ENCODE data around the gene IDE.
"Not testable (repeated sequence)": the region's sequence is repeated elsewhere in the genome, so short reads cannot be mapped to it uniquely, and the experiment has no call there.

IDE gene

DNA sequence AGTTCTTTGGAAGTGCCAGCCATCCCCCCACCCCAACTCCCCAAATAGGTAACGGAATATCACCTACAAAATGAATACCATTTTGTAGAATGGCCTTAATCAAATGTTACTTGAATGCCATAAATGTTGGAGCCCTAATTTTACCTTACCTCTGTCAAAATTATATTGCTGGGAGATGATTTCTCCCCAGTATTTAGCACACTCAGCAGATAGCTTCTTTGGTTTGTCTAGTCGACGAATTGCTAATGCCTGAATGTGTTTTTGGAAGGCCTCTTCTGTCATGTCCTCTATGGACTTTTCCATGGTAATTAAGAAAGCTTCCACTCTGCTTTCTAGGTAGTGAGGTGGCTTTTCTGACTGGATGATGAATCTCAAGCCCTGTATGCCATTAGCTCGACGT is 110.3 kb downstream of the IDE start:
- no peak for DNase-seq

DNA sequence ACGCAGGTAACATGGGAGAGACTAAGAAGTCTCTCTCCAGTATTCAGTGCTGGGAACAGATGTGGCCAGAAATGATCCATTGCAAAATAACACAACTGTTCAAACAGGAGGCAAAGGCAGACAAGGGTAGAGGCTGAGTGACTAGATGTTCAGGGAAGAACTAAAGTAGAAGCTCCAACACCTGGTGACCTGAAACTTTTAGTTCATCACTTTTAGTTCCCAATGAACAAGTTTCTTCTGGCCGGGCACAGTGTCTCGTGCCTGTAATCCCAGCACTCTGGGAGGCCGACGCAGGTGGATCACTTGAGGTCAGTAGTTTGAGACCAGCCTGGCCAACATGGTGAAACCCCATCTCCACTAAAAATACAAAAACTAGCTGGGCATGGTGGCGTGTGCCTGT is 118.9 kb downstream of the IDE start:
- not testable (repeated sequence) for H3K4me3 ChIP-seq (ENCODE audit: low read depth in 1 of 2, low read length in 2 of 2); ATAC-seq (ENCODE audit: insufficient read depth, low read depth); H3K79me2 ChIP-seq (ENCODE audit: insufficient read depth, low read length); DNase-seq; H2AFZ ChIP-seq (ENCODE audit: low read depth, low read length); H3K4me2 ChIP-seq (ENCODE audit: insufficient read depth, low read length); H3K9ac ChIP-seq (ENCODE audit: low read depth, low read length); H4K20me1 ChIP-seq (ENCODE audit: insufficient read depth, low read length); H3K27ac ChIP-seq (ENCODE audit: low read length); H3K9me3 ChIP-seq (ENCODE audit: insufficient read depth, low read length, severe bottlenecking); H3K27me3 ChIP-seq (ENCODE audit: insufficient read depth, low read length, poor library complexity); H3K4me1 ChIP-seq (ENCODE audit: insufficient read depth, low read length)
- peaks cover 44% of the 10 kb centered on the region for H3K36me3 ChIP-seq (ENCODE audit: insufficient read depth, low read length)

More for the DNA sequence above, 110.3 kb downstream of the IDE start:
- ATAC-seq (ENCODE audit: insufficient read depth, low read depth) = no peak
- Histone ChIP-seq H4K20me1 (ENCODE audit: insufficient read depth, low read length) (no peaks in the 10 kb centered on the region), H2AFZ (ENCODE audit: low read depth, low read length) (no peak overlapping the region), H3K9ac (ENCODE audit: low read depth, low read length) (no peak overlapping the region), H3K4me2 (ENCODE audit: insufficient read depth, low read length) (no peak overlapping the region), H3K27me3 (ENCODE audit: insufficient read depth, low read length, poor library complexity) (no peaks in the 10 kb centered on the region), H3K4me3 (ENCODE audit: low read depth in 1 of 2, low read length in 2 of 2) (no peak overlapping the region), H3K4me1 (ENCODE audit: insufficient read depth, low read length) (no peaks in the 10 kb centered on the region), H3K27ac (ENCODE audit: low read length) (no peak overlapping the region), H3K36me3 (ENCODE audit: insufficient read depth, low read length) (peaks cover 60% of the 10 kb centered on the region), H3K79me2 (ENCODE audit: insufficient read depth, low read length) (no peaks in the 10 kb centered on the region), H3K9me3 (ENCODE audit: insufficient read depth, low read length, severe bottlenecking) (no peaks in the 10 kb centered on the region)
- TF ChIP-seq, protein P1, sequence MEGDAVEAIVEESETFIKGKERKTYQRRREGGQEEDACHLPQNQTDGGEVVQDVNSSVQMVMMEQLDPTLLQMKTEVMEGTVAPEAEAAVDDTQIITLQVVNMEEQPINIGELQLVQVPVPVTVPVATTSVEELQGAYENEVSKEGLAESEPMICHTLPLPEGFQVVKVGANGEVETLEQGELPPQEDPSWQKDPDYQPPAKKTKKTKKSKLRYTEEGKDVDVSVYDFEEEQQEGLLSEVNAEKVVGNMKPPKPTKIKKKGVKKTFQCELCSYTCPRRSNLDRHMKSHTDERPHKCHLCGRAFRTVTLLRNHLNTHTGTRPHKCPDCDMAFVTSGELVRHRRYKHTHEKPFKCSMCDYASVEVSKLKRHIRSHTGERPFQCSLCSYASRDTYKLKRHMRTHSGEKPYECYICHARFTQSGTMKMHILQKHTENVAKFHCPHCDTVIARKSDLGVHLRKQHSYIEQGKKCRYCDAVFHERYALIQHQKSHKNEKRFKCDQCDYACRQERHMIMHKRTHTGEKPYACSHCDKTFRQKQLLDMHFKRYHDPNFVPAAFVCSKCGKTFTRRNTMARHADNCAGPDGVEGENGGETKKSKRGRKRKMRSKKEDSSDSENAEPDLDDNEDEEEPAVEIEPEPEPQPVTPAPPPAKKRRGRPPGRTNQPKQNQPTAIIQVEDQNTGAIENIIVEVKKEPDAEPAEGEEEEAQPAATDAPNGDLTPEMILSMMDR (IDR thresholded peaks at IDR 0.05; ENCODE audit: borderline replicate concordance, extremely low read depth, low read length, poor library complexity, severe bottlenecking) = no peak
- TF ChIP-seq EZH2 (IDR thresholded peaks at IDR 0.05; ENCODE audit: borderline replicate concordance, low read depth, low read length, severe bottlenecking) = no peak

DNA sequence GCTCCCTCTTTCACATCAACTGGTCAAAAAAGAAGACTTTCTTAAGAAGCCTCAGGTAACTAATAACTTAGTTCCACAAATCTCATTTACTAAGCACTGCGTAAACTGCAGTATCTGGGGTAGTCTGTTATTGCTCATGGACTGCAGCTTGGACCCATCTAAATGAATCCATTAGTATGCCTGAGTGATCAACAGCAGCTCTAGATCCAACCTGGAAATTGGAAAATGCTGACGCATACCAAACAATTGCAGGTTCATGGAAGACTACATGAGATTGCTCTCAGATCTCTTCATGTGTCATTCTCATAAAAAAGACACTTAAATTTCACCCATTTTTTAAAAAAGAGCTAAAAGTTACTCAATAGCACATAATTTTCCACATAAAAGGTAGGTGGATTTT is 121.6 kb downstream of the IDE start:
- TF ChIP-seq, protein P1 (IDR thresholded peaks at IDR 0.05; ENCODE audit: borderline replicate concordance, extremely low read depth, low read length, poor library complexity, severe bottlenecking) = no peak
- TF ChIP-seq EZH2 (IDR thresholded peaks at IDR 0.05; ENCODE audit: borderline replicate concordance, low read depth, low read length, severe bottlenecking) = no peak

DNA sequence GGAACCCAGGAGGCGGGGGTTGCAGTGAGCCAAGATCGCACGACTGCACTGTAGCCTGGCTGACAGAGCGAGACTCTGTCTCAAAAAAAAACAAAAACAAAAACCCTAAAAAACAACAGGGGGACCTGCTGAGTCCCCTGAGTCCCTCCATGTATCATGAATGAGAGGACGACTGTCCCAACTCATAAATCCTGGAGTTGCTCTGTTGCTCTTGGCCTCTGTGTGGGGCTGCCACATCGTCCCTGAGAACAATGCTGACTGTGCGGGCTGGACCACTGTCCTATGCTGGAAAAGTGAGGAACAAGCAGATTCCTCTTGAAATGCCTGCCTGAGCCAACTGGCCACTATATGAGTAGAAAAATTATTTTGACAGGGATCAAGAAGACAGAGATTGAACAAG is 122.5 kb downstream of the IDE start:
- no peak for ATAC-seq (ENCODE audit: insufficient read depth, low read depth)
- H3K79me2 ChIP-seq (ENCODE audit: insufficient read depth, low read length) = no peaks in the 10 kb centered on the region
- no peaks in the 10 kb centered on the region for H4K20me1 ChIP-seq (ENCODE audit: insufficient read depth, low read length)
- TF ChIP-seq EZH2 (IDR thresholded peaks at IDR 0.05; ENCODE audit: borderline replicate concordance, low read depth, low read length, severe bottlenecking) = no peak
- TF ChIP-seq, protein P1 (IDR thresholded peaks at IDR 0.05; ENCODE audit: borderline replicate concordance, extremely low read depth, low read length, poor library complexity, severe bottlenecking) = no peak
- no peaks in the 10 kb centered on the region for H3K9me3 ChIP-seq (ENCODE audit: insufficient read depth, low read length, severe bottlenecking)
- no peak overlapping the region for H3K4me3 ChIP-seq (ENCODE audit: low read depth in 1 of 2, low read length in 2 of 2)
- H3K27me3 ChIP-seq (ENCODE audit: insufficient read depth, low read length, poor library complexity) = no peaks in the 10 kb centered on the region
- H2AFZ ChIP-seq (ENCODE audit: low read depth, low read length) = no peak overlapping the region
- H3K27ac ChIP-seq (ENCODE audit: low read length) = no peak overlapping the region
- DNase-seq = no peak
- H3K36me3 ChIP-seq (ENCODE audit: insufficient read depth, low read length) = peaks cover 35% of the 10 kb centered on the region
- H3K9ac ChIP-seq (ENCODE audit: low read depth, low read length) = no peak overlapping the region
- H3K4me1 ChIP-seq (ENCODE audit: insufficient read depth, low read length) = no peaks in the 10 kb centered on the region
- no peak overlapping the region for H3K4me2 ChIP-seq (ENCODE audit: insufficient read depth, low read length)

More for the DNA sequence above, 121.6 kb downstream of the IDE start:
- Histone ChIP-seq H3K4me1 (ENCODE audit: insufficient read depth, low read length) (no peaks in the 10 kb centered on the region), H3K4me2 (ENCODE audit: insufficient read depth, low read length) (no peak overlapping the region), H3K27ac (ENCODE audit: low read length) (no peak overlapping the region), H3K4me3 (ENCODE audit: low read depth in 1 of 2, low read length in 2 of 2) (no peak overlapping the region), H3K36me3 (ENCODE audit: insufficient read depth, low read length) (peaks cover 38% of the 10 kb centered on the region), H3K9me3 (ENCODE audit: insufficient read depth, low read length, severe bottlenecking) (no peaks in the 10 kb centered on the region), H3K9ac (ENCODE audit: low read depth, low read length) (no peak overlapping the region), H4K20me1 (ENCODE audit: insufficient read depth, low read length) (no peaks in the 10 kb centered on the region), H3K27me3 (ENCODE audit: insufficient read depth, low read length, poor library complexity) (no peaks in the 10 kb centered on the region), H3K79me2 (ENCODE audit: insufficient read depth, low read length) (no peaks in the 10 kb centered on the region), H2AFZ (ENCODE audit: low read depth, low read length) (no peak overlapping the region)
- DNase-seq (no peak), ATAC-seq (ENCODE audit: insufficient read depth, low read depth) (no peak)

All from DND-41 (cell line).